ENCODE data around the gene OASL. TPM values are rescaled to one million over a fixed set of nuclear protein-coding genes. Genes with fewer than 3 reads are reported as not detected.

OASL gene
- polyA plus RNA-seq, 3 donors, result 9.9 to 14.9 (median 13.4) TPM

DNA sequence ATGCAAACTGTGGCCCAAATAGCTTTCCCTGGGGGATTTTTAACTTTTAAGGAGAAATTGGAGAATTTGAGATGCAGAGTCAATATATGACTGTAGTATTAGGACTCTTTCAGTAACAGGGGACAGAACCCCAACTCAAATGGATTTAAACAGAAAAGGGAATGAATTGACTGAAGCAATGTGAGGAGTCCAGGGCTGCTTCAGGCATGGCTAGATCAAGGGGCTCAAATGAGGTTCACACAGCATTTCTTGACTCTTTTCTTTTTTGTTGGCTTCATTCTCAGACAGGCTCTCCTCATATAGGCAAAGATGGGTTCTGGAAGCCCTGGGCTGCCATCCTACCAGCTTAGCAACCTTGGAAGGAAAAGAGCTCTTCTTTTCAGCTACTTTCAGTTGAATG, 47.1 kb downstream of the OASL start:
- Histone ChIP-seq H2AFZ (ENCODE audit: insufficient read depth, low read depth, low read length, poor library complexity, severe bottlenecking) (no peak overlapping the region), H3K4me1 (ENCODE audit: control insufficient read depth in 1 of 2, insufficient read depth in 2 of 2, low read length in 2 of 2) (no peaks in the 10 kb centered on the region), H3K36me3 (replicated peaks in 1 of 2; ENCODE audit: control insufficient read depth in 1 of 2, insufficient read depth in 2 of 2, low read length in 2 of 2) (no peaks in the 10 kb centered on the region), H3K27ac (ENCODE audit: low read depth in 1 of 2, low read length in 2 of 2) (no peak overlapping the region), H3K79me2 (ENCODE audit: insufficient read depth, low read length) (no peaks in the 10 kb centered on the region), H3K9me3 (replicated peaks in 1 of 2; ENCODE audit: control insufficient read depth in 1 of 2, insufficient read depth in 1 of 2, low read length in 2 of 2) (no peaks in the 10 kb centered on the region), H3K27me3 (ENCODE audit: control insufficient read depth in 2 of 2, insufficient read depth in 2 of 2, low read length in 2 of 2) (no peaks in the 10 kb centered on the region), H3K4me3 (replicated peaks in 1 of 3; ENCODE audit: low read depth in 2 of 3, low read length in 3 of 3) (no peak overlapping the region), H3K4me2 (replicated peaks; ENCODE audit: extremely low read depth, low read length, poor library complexity, severe bottlenecking) (no peak overlapping the region), H3K9ac (ENCODE audit: insufficient read depth, low read length, poor library complexity, severe bottlenecking) (no peak overlapping the region), H4K20me1 (ENCODE audit: insufficient read depth, low read length) (no peaks in the 10 kb centered on the region)
- intact Hi-C loops (cut with micrococcal nuclease), result no loop called here
- Mint-ChIP-seq H3K27me3 (ENCODE audit: low read depth in 3 of 3) (peaks cover 4 to 6% (median 5%) of the 10 kb centered on the region in 3 donors), H3K4me3 (no peak overlapping the region), H3K27ac (no peak overlapping the region), H3K9me3 (peaks cover 0 to 6% (median 0%) of the 10 kb centered on the region in 7 donors), H3K4me1 (no peaks in the 10 kb centered on the region), H3K36me3 (no peaks in the 10 kb centered on the region)
- no peak for DNase-seq
- TF ChIP-seq CTCF (IDR thresholded peaks at IDR 0.05), result no peak

DNA sequence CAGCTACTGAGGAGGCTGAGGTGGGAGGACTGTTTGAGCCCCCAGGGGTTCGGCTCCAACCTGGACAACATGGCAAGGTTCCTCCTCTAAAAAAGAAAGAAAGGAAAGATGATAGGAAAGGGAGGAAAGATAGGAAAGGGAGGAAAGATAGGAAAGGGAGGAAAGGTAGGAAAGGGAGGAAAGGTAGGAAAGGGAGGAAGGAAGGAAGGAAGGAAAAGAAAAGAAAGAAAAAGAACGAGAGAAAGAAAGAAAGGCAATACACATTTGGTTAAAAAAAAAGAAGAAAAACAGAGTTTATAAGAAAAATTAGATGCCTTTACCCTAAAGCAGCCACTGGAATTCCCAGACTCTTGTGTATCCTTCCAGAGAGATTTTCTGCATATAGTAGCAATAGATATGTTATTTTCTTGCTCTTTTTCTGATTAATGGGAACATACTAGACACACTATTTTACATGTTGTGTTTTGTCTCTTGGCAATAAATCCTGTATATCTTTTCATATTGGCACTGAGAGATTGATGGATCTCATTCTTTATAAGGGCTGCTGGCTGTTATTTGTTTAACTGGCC, 48.5 kb downstream of the OASL start:
- WGBS (ENCODE audit: insufficient coverage), result no CpG with 5 or more reads among the region's 2 CpGs
- no peak overlapping the region for H3K4me2 ChIP-seq (replicated peaks; ENCODE audit: extremely low read depth, low read length, poor library complexity, severe bottlenecking)
- H3K27me3 ChIP-seq (ENCODE audit: control insufficient read depth in 2 of 2, insufficient read depth in 2 of 2, low read length in 2 of 2), result no peaks in the 10 kb centered on the region
- H3K79me2 ChIP-seq (ENCODE audit: insufficient read depth, low read length), result no peaks in the 10 kb centered on the region
- no peaks in the 10 kb centered on the region for H3K4me1 ChIP-seq (ENCODE audit: control insufficient read depth in 1 of 2, insufficient read depth in 2 of 2, low read length in 2 of 2)
- no peak overlapping the region for H3K9ac ChIP-seq (ENCODE audit: insufficient read depth, low read length, poor library complexity, severe bottlenecking)
- DNase-seq, result no peak
- intact Hi-C loops (cut with micrococcal nuclease), result no loop called here
- H3K9me3 ChIP-seq (replicated peaks in 1 of 2; ENCODE audit: control insufficient read depth in 1 of 2, insufficient read depth in 1 of 2, low read length in 2 of 2), result no peaks in the 10 kb centered on the region
- H3K36me3 ChIP-seq (replicated peaks in 1 of 2; ENCODE audit: control insufficient read depth in 1 of 2, insufficient read depth in 2 of 2, low read length in 2 of 2), result no peaks in the 10 kb centered on the region
- no peaks in the 10 kb centered on the region for H4K20me1 ChIP-seq (ENCODE audit: insufficient read depth, low read length)
- no peak overlapping the region for H3K27ac ChIP-seq (ENCODE audit: low read depth in 1 of 2, low read length in 2 of 2)
- no peak overlapping the region for H3K4me3 Mint-ChIP-seq
- H2AFZ ChIP-seq (ENCODE audit: insufficient read depth, low read depth, low read length, poor library complexity, severe bottlenecking), result no peak overlapping the region
- no peak overlapping the region for H3K27ac Mint-ChIP-seq
- peaks cover 0 to 6% (median 0%) of the 10 kb centered on the region in 7 donors for H3K9me3 Mint-ChIP-seq
- H3K36me3 Mint-ChIP-seq, result no peaks in the 10 kb centered on the region
- H3K27me3 Mint-ChIP-seq (ENCODE audit: low read depth in 3 of 3), result peaks cover 4 to 6% (median 5%) of the 10 kb centered on the region in 3 donors
- H3K4me1 Mint-ChIP-seq, result no peaks in the 10 kb centered on the region
- H3K4me3 ChIP-seq (replicated peaks in 1 of 3; ENCODE audit: low read depth in 2 of 3, low read length in 3 of 3), result no peak overlapping the region
- no peak for TF ChIP-seq CTCF (IDR thresholded peaks at IDR 0.05)

All from CD14-positive monocyte (primary cell).